ENCODE data around the gene PADI3.
A peak's percentile ranks its signal among the peaks of the same experiment; 100 is the strongest.
"Not testable (repeated sequence)": the region's sequence is repeated elsewhere in the genome, so short reads cannot be mapped to it uniquely, and the experiment has no call there.

PADI3 gene

GRCh38 chr1:17216078-17216477 lies 32.8 kb upstream of the PADI3 start:
- DNase-seq = no peak

- DNase-seq = no peak
These were observed 31.3 kb upstream of the PADI3 start for GRCh38 chr1:17217607-17218006.

GRCh38 chr1:17218939-17219338 lies 30.0 kb upstream of the PADI3 start:
- DNase-seq = no peak

- no peak for DNase-seq
These were observed 28.6 kb upstream of the PADI3 start for GRCh38 chr1:17220287-17220686.

- DNase-seq = no peak
These were observed 26.3 kb upstream of the PADI3 start for GRCh38 chr1:17222557-17222956.

- no peak for DNase-seq
These were observed 24.5 kb upstream of the PADI3 start for GRCh38 chr1:17224434-17224833.

GRCh38 chr1:17225140-17225539 lies 23.8 kb upstream of the PADI3 start:
- DNase-seq = no peak

GRCh38 chr1:17227358-17227915 lies 21.5 kb upstream of the PADI3 start:
- DNase-seq = no peak

GRCh38 chr1:17228619-17229018 lies 20.3 kb upstream of the PADI3 start:
- no peak for DNase-seq

- no peak for DNase-seq
These were observed 19.5 kb upstream of the PADI3 start for GRCh38 chr1:17229379-17229778.

GRCh38 chr1:17230106-17230505 lies 18.8 kb upstream of the PADI3 start:
- no peak for DNase-seq

- no peak for DNase-seq
These were observed 18.1 kb upstream of the PADI3 start for GRCh38 chr1:17230671-17231310.

- DNase-seq = no peak
These were observed 15.9 kb upstream of the PADI3 start for GRCh38 chr1:17232759-17233661.

- DNase-seq = no peak
These were observed 15.1 kb upstream of the PADI3 start for GRCh38 chr1:17233675-17234320.

- no peak for DNase-seq
These were observed 14.5 kb upstream of the PADI3 start for GRCh38 chr1:17234405-17234804.

GRCh38 chr1:17235135-17235885 lies 13.6 kb upstream of the PADI3 start:
- DNase-seq = no peak

- peak; percentile 75 for DNase-seq
These were observed 11.9 kb upstream of the PADI3 start for GRCh38 chr1:17236779-17237560.

- DNase-seq = no peak
These were observed 11.4 kb upstream of the PADI3 start for GRCh38 chr1:17237561-17237903.

GRCh38 chr1:17239420-17239819 lies 9.5 kb upstream of the PADI3 start:
- DNase-seq = peak; percentile 8

GRCh38 chr1:17241011-17241779 lies 7.7 kb upstream of the PADI3 start:
- not testable (repeated sequence) for DNase-seq

GRCh38 chr1:17241780-17242074 lies 7.2 kb upstream of the PADI3 start:
- not testable (repeated sequence) for DNase-seq

Measured in CD4-positive, alpha-beta T cell treated with Interleukin-4 for 4 hours (primary cell).